D721Med (cell line): ENCODE measurements around the gene RNF208.
"Not testable (repeated sequence)": the region's sequence is repeated elsewhere in the genome, so short reads cannot be mapped to it uniquely, and the experiment has no call there.

Experiments used
- DNase-seq: peaks from one replicate; pipeline ENCODE4 v3.0.0; 2011; ENCODE audit warnings: low spot score; ENCODE audit not compliant: insufficient read length
- FAIRE-seq: peaks from 2 replicates; lab custom pipeline; 2011; peaks lifted over from hg19 to GRCh38; lab: Jason Lieb, UNC
- TF ChIP-seq, protein P1 (sequence below): IDR thresholded peaks from 2 replicates; pipeline ENCODE4 v1.5.1; 2012; ENCODE audit warnings: mild to moderate bottlenecking, control low read depth; ENCODE audit not compliant: insufficient read depth; ENCODE audit errors: missing control alignments

RNF208 gene

DNA sequence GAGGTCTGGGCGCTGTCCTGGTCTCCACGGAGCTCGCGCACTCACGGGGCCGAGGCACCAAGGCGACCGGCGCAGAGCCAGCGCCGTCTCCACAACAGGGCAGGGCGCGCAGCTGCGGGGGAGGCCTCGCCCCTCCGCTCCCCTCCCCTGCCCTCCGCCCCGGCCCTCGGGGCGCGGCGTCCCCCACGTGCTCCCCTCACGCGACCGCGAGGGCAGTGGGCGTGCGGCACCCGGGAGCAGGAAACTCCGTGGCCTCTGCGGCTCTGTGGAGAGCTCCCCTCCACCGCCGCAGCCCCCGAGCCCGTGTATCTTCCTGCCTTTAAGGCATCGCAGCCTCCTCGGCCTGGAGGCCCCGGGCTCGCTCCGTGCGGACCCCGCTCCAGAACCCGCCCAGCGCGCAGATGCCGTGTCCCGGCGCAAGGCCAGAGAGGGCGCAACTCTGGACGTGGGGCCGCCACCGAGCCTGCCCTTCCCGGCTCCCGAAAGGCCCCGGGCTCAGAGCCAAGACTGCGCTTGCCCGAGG, 18.3 kb upstream of the RNF208 start:
- no peak for DNase-seq
- TF ChIP-seq, protein P1, sequence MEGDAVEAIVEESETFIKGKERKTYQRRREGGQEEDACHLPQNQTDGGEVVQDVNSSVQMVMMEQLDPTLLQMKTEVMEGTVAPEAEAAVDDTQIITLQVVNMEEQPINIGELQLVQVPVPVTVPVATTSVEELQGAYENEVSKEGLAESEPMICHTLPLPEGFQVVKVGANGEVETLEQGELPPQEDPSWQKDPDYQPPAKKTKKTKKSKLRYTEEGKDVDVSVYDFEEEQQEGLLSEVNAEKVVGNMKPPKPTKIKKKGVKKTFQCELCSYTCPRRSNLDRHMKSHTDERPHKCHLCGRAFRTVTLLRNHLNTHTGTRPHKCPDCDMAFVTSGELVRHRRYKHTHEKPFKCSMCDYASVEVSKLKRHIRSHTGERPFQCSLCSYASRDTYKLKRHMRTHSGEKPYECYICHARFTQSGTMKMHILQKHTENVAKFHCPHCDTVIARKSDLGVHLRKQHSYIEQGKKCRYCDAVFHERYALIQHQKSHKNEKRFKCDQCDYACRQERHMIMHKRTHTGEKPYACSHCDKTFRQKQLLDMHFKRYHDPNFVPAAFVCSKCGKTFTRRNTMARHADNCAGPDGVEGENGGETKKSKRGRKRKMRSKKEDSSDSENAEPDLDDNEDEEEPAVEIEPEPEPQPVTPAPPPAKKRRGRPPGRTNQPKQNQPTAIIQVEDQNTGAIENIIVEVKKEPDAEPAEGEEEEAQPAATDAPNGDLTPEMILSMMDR: peak; percentile 3
- FAIRE-seq: no peak

DNA sequence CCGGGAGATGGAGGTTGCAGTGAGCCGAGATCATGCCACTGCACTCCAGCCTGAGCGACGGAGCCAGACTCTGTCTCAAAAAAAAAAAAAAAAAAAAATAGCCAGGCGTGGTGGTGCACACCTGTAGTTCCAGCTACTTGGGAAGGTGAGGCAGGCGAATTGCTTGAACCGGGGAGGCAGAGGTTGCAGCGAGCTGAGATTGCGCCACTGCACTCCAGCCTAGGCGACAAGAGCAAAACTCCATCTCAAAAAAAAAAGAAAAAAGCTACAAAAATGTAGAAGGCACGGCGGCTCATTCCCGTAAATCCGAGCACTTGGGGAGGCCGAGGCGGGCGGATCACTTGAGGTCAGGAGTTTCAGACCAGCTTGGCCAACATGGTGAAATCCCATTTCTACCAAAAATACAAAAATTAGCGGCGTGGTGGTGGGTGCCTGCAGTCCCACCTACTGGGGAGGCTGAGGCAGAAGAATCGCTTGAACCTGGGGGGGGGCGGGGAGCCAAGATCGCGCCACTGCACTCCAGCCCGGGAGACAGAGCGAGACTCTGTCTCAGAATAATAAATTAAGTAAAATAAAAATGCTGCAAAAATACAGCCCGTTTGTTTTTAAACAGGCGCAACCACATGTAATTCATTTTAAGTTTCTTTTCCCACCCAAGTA, 17.6 kb upstream of the RNF208 start:
- DNase-seq, FAIRE-seq: not testable (repeated sequence)

DNA sequence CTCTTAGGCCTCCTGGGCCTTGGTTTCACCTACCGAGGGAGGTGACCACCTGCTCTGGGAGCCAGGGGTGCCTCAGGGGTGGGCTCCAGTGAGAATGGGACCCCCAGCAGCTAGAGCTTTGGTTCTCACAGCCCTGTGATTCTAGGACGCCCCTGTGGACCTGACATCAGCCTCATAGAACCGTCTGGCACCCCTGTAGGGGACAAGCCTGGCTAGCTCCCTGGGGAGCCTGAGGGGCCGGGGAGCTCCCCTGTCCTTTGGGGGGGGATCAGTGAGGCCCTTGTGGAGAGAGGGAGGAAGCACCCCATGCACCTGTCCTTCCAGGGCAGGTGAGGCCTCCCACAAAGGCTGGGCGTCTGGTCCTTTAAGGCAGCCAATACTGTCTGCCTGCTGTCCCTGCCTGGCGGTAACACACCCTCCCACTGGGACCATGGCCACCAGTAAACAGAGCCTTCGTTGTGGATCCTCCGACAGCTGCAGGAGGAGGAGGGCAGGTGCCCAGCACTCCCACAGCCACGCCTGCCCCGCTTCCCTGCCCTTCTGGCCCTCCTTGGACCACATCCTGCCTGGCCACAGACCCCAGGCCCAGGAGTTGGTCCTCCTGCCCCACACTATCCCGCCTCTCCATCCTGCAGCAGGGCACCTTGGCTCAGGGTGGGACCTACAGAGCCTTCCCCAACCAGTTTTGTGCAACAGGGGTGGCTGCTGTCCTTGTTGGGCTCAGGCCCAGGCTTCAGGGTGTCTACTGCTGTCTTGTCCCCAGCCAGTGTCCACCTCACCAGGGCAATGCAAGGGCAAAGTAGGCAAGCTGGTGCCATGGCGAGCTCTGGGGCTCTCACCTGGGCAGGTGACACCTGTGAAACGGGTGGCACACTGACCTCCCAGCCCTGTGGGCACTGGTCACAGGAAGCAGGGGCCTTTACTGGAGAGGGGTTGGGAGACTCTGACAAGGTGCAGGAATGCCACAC, 16.0 kb upstream of the RNF208 start:
- TF ChIP-seq, protein P1: no peak
- FAIRE-seq: no peak
- DNase-seq: no peak

DNA sequence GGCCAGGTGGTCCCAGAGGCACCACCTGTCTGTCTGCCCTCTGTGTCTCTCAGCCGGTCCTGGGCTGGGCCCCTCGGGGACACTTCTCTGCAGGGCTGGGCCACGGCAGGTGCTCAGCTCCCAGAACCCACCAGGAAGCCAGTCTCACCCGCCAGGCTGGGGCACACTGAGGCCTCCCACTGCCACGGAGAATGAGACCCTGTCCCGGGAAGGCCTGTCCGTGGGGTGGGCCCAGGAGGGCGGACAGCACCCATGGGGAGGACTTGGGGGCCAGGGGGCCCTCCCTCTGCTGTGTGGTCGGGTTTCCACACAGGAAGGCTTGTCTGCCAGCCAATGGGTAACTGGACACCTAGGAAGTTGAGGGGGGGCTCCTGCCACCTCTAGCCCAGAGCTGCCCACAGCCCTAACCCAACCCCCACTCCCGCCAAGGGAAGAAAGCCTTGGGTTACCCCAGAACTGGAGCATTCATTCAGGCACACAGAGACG, 14.9 kb upstream of the RNF208 start:
- FAIRE-seq: no peak

DNA sequence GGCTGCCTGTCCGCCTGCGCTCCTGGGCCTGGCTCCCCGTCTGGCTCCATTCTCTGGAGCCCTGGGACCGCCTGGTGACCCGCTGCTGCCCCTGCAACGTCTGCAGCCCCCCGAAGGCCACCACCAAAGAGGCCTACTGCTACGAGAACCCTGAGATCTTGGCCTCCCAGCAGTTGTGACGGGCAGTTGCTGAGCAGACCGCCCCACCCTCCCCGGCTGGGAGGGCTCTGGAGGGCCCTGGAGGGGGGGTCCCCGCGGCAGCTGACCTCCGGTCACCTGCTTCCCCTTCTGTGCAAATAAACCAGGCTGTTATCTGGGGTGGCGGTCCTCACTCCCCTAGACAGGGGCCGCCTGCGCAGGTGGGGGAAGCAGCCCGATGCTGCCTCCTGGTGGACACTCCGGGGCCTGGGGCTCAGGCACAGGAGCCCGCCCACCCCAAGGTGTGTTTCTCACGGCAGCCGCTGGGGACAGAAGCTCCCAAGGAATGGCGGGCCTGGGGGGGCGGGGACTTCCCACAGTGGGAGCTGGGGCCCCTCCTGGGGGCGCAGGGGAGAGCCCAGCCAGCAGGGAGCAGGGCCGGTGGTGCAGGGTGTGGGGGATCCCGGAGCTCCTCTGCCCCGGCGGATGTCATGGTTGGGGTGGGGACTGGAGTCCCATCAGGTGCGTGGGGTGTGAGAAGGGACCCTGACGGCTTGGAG, 14.3 kb upstream of the RNF208 start:
- FAIRE-seq: no peak
- TF ChIP-seq, protein P1: peak; percentile 93
- DNase-seq: peak; percentile 100

More for the DNA sequence above, 14.9 kb upstream of the RNF208 start:
- TF ChIP-seq, protein P1: no peak
- no peak for DNase-seq

DNA sequence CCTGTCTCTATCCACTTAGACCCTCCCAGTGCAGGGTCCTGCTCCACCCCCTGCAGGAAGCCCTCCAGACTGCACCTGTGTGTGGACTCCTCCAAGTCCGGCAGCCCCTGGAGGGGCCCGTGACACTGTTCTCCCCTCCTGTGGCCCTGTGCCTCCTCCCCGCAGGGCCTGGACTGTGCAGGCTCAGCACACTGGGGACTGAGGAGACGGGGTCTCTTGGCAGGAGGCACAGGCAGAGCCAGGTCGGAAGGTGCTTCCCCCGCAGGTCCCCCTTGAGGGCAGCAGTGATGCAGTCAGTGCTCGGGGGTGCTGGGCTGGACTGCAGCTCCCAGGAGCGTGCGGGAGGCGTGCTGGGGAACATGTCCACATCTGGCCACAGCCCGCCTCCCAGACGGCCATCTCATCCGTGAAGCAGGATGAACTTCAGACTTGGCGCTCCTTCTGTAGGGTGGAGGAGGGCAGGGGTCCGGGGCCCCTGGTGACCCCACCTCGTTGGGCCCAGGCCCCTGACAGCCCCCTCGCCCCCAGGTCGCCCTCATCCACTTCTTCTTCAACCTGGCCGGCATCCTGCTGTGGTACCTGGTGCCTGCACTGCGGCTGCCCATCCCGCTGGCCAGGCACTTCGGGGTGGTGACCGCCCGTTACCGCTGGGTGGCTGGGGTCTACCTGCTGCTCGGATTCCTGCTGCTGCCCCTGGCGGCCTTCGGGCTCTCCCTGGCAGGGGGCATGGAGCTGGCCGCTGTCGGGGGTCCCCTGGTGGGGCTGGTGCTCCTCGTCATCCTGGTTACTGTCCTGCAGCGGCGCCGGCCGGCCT, 13.6 kb upstream of the RNF208 start:
- TF ChIP-seq, protein P1: no peak
- DNase-seq (no peak), FAIRE-seq (no peak)
